CD4-positive, alpha-beta T cell (primary cell): ENCODE data around the gene PRSS27. TPM values are rescaled to one million over a fixed set of nuclear protein-coding genes. Genes with fewer than 3 reads are reported as not detected.

ENCODE experiments used
- ATAC-seq: fragments of 200-7000 bp; cut with Tn5 transposase; one replicate; pipeline ENCODE4 v1.10.0; 2022; ENCODE audit warnings: mild to moderate bottlenecking; ENCODE audit not compliant: poor library complexity
- CTCF ChIA-PET: fragments of 350-600 bp; sonication (Branson Sonifier 250); formaldehyde crosslinking; loops from one replicate; lab custom pipeline; 2021; ENCODE audit warnings: antibody characterized with exemption, inconsistent platforms; lab: Charles Lee
- POLR2A ChIA-PET: fragments of 350-600 bp; sonication (Branson Sonifier 250); formaldehyde crosslinking; loops from one replicate; lab custom pipeline; 2021; ENCODE audit warnings: antibody characterized with exemption, inconsistent platforms; lab: Charles Lee
- DNase-seq, 14 experiments: peaks; one replicate each; pipeline ENCODE4 v3.0.0-alpha.2; 2013 to 2020; ENCODE audit warnings: mixed read lengths in 2 of 14
- H3K27ac ChIP-seq, 2 donors: one replicate each; pipeline versions ENCODE4 v1.5.1 to v1.7.0; 2013; ENCODE audit warnings: low read length in 2 of 2, low read depth in 1 of 2, mild to moderate bottlenecking in 1 of 2
- H3K27me3 ChIP-seq, 2 experiments: 1 replicate in 1 of 2; 2 replicates in 1 of 2; pipeline versions ENCODE4 v1.6.1 to v1.7.0; 2013; ENCODE audit warnings: low read length in 2 of 2, control low read depth in 1 of 2, mild to moderate bottlenecking in 1 of 2, moderate library complexity in 1 of 2; ENCODE audit not compliant: insufficient read depth in 2 of 2, control insufficient read depth in 1 of 2
- H3K36me3 ChIP-seq: one replicate; pipeline ENCODE4 v1.6.1; 2013; ENCODE audit warnings: low read length, control low read depth; ENCODE audit not compliant: insufficient read depth
- H3K4me1 ChIP-seq: one replicate; pipeline ENCODE4 v1.6.1; 2013; ENCODE audit warnings: low read length, control low read depth; ENCODE audit not compliant: insufficient read depth
- H3K4me3 ChIP-seq: one replicate; pipeline ENCODE4 v1.5.1; 2013; ENCODE audit warnings: mild to moderate bottlenecking, low read length, moderate library complexity
- H3K9me3 ChIP-seq, 2 experiments: 1 replicate in 1 of 2; 2 replicates in 1 of 2; pipeline versions ENCODE4 v1.6.1 to v1.7.0; 2013; ENCODE audit warnings: low read length in 2 of 2, mild to moderate bottlenecking in 2 of 2, control low read depth in 1 of 2, moderate library complexity in 1 of 2; ENCODE audit not compliant: control insufficient read depth in 1 of 2, insufficient read depth in 1 of 2
- H3K27ac Mint-ChIP-seq: one replicate; pipeline ENCODE4 v1.8.0; 2020; ENCODE audit warnings: mixed read lengths
- H3K27me3 Mint-ChIP-seq: one replicate; pipeline ENCODE4 v1.8.0; 2021; ENCODE audit warnings: mixed read lengths
- H3K36me3 Mint-ChIP-seq: one replicate; pipeline ENCODE4 v1.8.0; 2021; ENCODE audit warnings: low read depth, mixed read lengths
- H3K4me1 Mint-ChIP-seq: one replicate; pipeline ENCODE4 v1.8.0; 2021; ENCODE audit warnings: low read depth, mixed read lengths
- H3K4me3 Mint-ChIP-seq: one replicate; pipeline ENCODE4 v1.8.0; 2020; ENCODE audit warnings: mild to moderate bottlenecking, mixed read lengths
- H3K9me3 Mint-ChIP-seq: one replicate; pipeline ENCODE4 v1.8.0; 2020; ENCODE audit warnings: mixed read lengths
- CTCF ChIP-seq: fragments of 200-600 bp; IDR thresholded peaks from one replicate; pipeline ENCODE4 v1.8.0; 2022; ENCODE audit warnings: antibody characterized with exemption, mild to moderate bottlenecking
- intact Hi-C, 2 experiments: fragments of 100-400 bp; cut with DNase I in 1 of 2; cut with micrococcal nuclease in 1 of 2; formaldehyde crosslinking; loops; one replicate each; pipeline versions ENCODE4 v1.15.1 to v1.9.0; 2023 to 2025; cut with DNase I, micrococcal nuclease
- total RNA-seq, 174 experiments: library from RNA in 2 of 174; stranded (reverse) in 2 of 174; gene quantifications; one replicate each; pipeline ENCODE4 v1.2.3 and lab custom pipeline; 2021 to 2026

The PRSS27 gene
- total RNA-seq, 2 experiments from 2014 or later, result 0.28 to 0.44 TPM

GRCh38 chr16:2768403-2769089, 48.5 kb upstream of the PRSS27 start:
- Histone ChIP-seq H3K4me1 (peaks cover 26% of the 10 kb centered on the region), H3K4me3 (no peak overlapping the region), H3K9me3 (no peaks in the 10 kb centered on the region), H3K27ac (no peak overlapping the region), H3K36me3 (peaks cover 99% of the 10 kb centered on the region), H3K27me3 (no peaks in the 10 kb centered on the region)
- Mint-ChIP-seq H3K4me3 (no peak overlapping the region), H3K4me1 (peaks cover 19% of the 10 kb centered on the region), H3K9me3 (no peaks in the 10 kb centered on the region), H3K36me3 (peaks cover 99% of the 10 kb centered on the region), H3K27me3 (no peaks in the 10 kb centered on the region), H3K27ac (peak overlapping the region; percentile 64)
- intact Hi-C loops, result no loop called here
- CTCF ChIA-PET, result no interaction called here
- DNase-seq, result peak in 1 of 14 experiments; percentile 29
- ATAC-seq, result no peak
- no peak for TF ChIP-seq CTCF
- POLR2A ChIA-PET, result interaction anchor here (0.6 to 1.3 kb wide), 3 partner anchors 10 to 798 kb away, joined by 3 to 6 read pairs (median 5); partner anchors contain the start of gene SRRM2

GRCh38 chr16:2767891-2768290, 47.9 kb upstream of the PRSS27 start:
- Histone ChIP-seq H3K27me3 (no peaks in the 10 kb centered on the region), H3K27ac (no peak overlapping the region), H3K4me3 (no peak overlapping the region), H3K4me1 (peaks cover 24% of the 10 kb centered on the region), H3K36me3 (peaks cover 99% of the 10 kb centered on the region), H3K9me3 (no peaks in the 10 kb centered on the region)
- Mint-ChIP-seq H3K4me1 (peaks cover 24% of the 10 kb centered on the region), H3K36me3 (peaks cover 99% of the 10 kb centered on the region), H3K9me3 (no peaks in the 10 kb centered on the region), H3K27ac (no peak overlapping the region), H3K27me3 (no peaks in the 10 kb centered on the region), H3K4me3 (no peak overlapping the region)
- peak in 1 of 14 experiments; percentile 22 for DNase-seq
- ATAC-seq, result no peak
- no peak for TF ChIP-seq CTCF
- ChIA-PET CTCF (no interaction called here), POLR2A (interaction anchor here (1.3 kb wide), 1 partner anchor 10 kb away, joined by 5 read pairs; no protein-coding TSS in a partner anchor)
- intact Hi-C loops, result no loop called here

GRCh38 chr16:2767140-2767731, 47.2 kb upstream of the PRSS27 start:
- TF ChIP-seq CTCF, result no peak
- ChIA-PET CTCF (no interaction called here), POLR2A (interaction anchor here (1.3 kb wide), 2 partner anchors 11 kb away, joined by 3 to 5 read pairs; no protein-coding TSS in a partner anchor)
- peak overlapping the region; percentile 65 for H3K27ac Mint-ChIP-seq
- no peak overlapping the region for H3K27ac ChIP-seq
- ATAC-seq (no peak), DNase-seq (no peak)
- peaks cover 22% of the 10 kb centered on the region for H3K4me1 Mint-ChIP-seq
- peaks cover 100% of the 10 kb centered on the region for H3K36me3 ChIP-seq
- no peaks in the 10 kb centered on the region for H3K27me3 ChIP-seq
- H3K9me3 Mint-ChIP-seq, result no peaks in the 10 kb centered on the region
- H3K36me3 Mint-ChIP-seq, result peaks cover 99% of the 10 kb centered on the region
- H3K4me1 ChIP-seq, result peaks cover 22% of the 10 kb centered on the region
- H3K4me3 Mint-ChIP-seq, result no peak overlapping the region
- no peaks in the 10 kb centered on the region for H3K9me3 ChIP-seq
- intact Hi-C loops, result no loop called here
- H3K27me3 Mint-ChIP-seq, result no peaks in the 10 kb centered on the region
- H3K4me3 ChIP-seq, result no peak overlapping the region
